GM19395 (cell line): ENCODE results near the gene TAF6L.
"Not testable (repeated sequence)": the region's sequence is repeated elsewhere in the genome, so short reads cannot be mapped to it uniquely, and the experiment has no call there.

ENCODE experiments used
- ATAC-seq: cut with Tn5 transposase; IDR thresholded peaks from one replicate; pipeline ENCODE4 v1.9.1; 2021; ENCODE audit warnings: mild to moderate bottlenecking, moderate library complexity; ENCODE audit not compliant: unreplicated experiment

The TAF6L gene

DNA sequence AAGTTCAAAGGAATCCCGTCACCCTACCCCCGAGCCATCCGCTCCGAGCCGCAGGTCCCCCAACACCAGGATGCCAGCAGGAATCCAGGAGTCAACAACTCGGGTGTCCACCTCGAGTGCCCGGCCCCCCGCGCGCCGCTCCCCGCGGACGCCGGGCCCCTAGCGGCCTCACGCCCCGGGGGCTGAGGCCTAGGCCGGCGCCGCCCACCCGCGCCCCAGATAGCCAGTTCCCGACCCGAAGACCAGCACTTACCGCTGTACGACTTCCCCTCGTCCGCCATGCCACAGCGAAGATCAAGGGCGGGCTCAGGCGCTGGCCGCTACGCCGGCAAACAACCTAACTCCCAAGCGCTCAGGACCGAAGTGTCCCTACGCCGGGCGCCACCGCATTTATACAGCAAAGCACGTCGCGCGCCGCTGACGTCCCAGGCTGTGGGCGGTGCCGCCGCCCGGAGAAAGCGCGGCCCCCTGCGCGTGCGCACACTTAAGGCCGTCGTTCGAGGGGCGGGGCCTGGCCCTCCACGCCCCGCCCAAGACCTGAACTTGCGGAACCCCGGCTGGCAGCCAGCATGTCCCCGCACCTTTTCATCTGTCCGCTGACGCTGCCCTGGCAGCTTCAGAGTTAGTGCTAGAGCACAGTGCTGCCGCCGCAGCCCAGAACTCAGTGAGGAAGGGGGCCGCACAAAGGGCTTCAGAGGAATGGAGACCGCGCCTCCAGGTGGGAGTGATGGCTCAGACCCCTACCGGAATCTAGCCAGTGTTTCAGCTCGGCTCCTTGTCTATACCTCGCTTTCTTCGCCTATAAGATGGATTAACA lies 34.1 kb downstream of the TAF6L start, which contains the start of gene NXF1:
TSS of gene NXF1 (minus strand) at position 365 of the 817 bp plus-strand sequence. CDS start at position 281, 84 bp downstream.
- peak; percentile 81 for ATAC-seq

DNA sequence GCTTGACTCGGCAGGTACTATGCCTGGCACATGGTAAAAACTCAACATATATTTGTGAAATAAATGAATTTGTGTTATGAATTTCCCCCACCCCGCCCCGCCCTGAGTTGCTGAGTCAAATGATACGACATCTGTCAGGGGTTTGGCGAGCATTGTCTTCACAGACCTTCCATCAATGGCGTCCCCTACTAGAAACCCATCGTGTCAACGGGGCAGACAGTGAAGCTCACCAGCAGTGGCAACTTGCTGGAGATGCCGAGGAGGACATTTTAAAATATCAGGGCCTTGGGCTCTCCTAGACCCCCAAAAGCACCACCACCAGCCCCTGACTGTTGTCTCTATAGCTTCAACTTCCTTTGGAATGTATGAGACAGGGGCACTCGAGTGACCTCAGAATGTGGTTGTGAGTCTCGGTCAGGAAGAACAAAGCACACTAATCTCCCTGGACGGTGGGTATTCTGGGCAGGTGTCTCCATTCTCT lies 34.8 kb downstream of the TAF6L start:
- no peak for ATAC-seq

DNA sequence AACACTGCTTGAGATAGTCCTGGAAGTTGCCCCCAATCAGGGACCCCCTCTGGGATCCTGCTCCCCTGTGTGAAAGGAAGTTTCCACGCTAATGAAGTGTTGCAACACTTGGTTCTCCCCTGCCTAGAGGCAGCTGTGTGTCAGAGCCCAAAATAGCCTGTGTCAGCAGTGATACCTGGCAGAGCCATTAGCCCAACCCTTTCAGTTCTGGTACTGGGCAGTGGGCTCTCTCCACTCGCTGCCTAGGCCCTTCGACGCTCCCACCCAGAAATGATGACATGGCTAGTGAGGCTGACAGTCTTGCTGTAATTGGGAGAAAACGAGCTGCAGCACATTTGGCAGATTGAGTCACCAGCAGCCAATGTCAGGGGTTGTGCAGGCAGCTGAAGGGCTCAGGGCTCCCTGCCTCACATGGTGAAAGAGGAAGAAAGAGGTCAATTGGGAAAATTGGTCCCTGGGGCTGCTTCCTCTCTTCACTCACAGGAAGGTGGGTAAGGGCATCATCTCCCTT lies 35.5 kb downstream of the TAF6L start:
- no peak for ATAC-seq

DNA sequence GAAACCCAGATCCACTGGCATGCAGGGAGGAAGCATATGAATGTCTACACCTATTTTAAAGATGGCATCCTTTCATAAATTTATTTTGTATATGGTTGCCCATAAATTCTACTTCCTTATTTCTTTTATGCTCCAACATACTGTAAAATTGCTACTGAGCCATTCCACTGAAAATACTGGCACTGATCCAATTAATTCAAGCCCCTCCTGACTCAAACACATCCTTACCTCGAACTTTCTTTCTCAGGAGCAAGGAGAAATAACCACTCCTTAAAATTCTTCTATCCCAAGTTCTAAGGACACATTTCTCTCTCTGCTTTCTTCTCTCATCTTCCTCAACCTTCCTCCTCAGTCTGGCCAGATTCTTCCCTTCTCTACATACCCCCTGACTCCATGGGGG lies 39.6 kb downstream of the TAF6L start:
- no peak for ATAC-seq

DNA sequence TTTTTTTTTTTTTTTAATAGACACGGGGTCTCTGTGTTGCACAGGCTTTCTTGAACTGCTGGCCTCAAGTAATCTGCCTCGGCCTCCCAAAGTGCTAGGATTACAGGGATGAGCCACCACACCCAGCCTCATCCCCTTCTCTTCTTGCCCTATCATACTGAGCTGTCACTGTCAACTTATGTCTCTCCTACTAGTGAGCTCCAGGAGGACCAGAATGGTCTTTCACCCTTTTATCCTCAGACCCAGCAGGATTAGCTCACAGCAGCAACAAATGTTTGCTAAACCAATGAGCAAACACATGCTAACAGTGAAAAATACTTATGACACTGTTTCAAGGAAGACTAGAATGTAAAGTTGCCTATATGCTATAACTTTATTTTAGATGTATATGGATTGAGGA lies 40.5 kb downstream of the TAF6L start:
- no peak for ATAC-seq

DNA sequence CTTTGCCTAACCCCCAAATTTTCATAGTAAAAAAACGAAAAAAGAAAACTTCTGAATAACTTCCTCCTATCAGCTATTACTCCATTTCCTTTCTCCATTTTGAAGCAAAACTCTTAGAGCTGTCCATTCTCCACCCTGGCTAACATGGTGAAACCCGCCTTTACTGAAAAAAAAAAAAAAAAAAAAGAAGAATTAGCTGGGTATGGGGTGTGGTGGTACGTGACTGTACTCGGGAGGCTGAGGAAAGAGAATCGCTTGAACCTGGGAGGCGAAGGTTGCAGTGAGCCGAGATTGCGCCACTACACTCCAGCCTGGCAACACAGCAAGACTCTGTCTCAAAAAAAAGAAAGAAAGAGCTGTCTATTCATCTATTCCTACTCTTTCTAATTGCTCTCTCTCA lies 45.4 kb downstream of the TAF6L start:
- no peak for ATAC-seq

DNA sequence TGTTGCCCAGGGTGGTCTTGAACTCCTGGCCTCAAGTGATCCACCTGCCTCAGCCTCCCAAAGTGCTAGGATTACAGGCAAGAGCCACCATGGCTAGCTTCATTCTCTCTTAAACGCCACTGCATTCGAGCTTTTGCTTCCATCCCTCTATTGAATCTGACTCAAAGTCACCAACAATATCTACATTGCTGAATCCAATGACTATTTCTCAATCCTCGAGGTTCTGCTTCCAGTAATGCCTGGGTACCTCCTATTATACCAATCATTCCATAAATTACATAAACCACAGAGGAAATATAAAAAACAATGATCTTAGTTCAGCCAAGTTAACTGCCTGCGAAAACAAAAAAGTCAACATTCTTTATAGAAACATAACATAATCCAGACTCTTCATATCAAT lies 45.9 kb downstream of the TAF6L start:
- no peak for ATAC-seq

DNA sequence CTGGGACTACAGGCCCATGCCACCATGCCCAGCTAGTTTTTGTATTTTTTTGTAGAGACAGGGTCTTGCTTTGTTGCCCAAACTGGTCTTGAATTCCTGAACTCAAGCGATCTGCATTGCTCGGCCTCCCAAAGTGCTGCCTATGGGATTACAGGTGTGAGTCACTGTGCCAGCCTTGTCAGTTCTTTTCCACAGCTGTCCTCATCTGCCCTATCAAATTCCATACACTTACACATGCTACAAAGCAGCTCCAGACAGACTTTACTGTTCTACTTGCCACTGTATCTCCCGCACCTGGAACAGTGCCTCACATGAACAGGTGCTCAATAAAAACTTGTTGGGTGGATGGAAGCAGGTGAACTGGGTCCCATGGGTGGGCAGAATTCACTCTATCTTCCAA lies 52.5 kb downstream of the TAF6L start:
- no peak for ATAC-seq

DNA sequence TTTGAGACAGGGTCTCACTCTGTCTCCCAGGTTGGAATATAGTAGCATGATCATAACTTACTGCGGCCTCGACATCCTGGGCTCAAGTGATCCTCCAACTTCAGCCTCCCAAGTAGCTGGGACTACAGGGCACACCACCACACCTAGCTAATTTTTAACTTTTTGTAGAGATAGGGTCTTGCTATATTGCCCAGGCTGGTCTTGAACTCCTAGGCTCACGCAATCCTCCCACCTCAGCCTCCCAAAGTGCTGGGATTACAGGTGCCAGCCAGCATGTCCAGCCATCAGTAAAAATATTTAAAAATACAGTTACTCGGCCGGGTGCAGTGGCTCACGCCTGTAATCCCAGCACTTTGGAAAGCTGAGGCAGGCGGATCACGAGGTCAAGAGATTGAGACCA lies 56.9 kb downstream of the TAF6L start:
- not testable (repeated sequence) for ATAC-seq

DNA sequence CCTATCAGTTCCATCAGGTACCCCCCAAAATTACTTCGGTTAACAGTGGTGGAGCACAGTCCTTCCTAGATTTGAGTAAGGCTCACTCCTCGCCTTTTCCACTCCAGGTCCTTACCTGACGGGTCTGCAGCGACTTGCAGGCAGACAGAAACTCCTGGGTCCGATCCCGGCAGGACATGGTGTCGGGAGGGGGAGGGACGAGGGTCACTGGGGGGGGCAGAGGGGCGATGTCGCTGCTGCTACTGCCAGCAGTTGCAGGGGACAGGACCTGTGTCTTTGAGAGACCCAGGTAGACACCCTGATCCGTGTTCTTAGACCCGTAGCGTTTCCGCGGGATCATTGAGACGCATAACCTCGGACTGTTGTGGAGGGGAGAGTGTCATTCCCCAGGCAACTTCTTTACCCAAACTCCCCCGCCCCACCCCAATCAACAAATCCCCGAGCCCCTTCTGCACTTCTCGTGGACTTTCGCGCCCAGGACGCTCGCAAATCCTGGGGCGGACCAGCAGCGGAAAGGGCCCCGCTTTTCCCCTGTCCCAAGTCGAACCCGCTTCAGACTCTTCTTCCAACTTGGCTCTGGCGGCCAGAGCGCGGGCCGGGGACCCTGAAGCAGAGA lies 59.8 kb downstream of the TAF6L start:
- ATAC-seq: no peak

DNA sequence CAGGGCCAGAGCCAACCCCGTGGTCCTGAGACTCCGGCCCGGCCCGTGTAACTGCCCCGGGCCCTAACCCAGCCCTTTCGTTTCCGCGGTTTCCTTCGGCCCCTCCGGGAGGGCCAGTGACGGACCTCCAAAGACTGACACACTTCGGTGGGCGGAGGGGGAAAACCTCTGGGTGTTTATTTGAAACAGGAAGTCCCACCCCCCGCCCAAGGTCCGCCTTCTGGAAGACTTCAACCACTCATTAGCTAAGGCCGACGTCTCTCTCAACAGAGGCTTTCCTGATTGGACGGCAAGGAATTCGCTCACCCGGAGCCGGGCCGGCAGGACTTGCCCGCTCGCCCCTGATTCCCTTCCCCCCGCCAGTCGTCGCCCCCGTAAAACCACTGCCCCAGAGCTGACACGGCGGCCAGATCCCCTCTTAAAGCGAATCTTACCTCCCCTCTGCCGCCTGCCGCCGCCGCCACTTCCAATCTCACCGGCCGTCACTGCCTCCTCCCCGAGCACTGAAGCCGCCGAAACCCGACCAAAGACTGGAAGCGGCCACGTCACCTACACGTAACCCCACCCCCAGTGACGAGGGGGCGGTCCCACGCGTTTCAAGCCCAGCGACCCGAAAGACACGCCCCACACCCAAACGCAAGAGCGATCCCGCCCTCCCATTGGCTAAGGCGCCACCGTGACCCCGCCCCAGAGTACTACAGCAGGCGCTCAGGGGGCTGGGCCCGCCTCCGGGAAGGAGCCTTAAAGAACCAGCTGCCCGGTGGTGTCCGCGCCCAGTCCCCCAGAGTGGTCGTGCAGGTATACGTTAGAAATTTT lies 60.5 kb downstream of the TAF6L start, which contains the start of gene STX5:
TSS of gene STX5 (minus strand) at position 532 of the 816 bp plus-strand sequence. CDS start 808 bp downstream, outside the sequence.
- peak; percentile 77 for ATAC-seq

DNA sequence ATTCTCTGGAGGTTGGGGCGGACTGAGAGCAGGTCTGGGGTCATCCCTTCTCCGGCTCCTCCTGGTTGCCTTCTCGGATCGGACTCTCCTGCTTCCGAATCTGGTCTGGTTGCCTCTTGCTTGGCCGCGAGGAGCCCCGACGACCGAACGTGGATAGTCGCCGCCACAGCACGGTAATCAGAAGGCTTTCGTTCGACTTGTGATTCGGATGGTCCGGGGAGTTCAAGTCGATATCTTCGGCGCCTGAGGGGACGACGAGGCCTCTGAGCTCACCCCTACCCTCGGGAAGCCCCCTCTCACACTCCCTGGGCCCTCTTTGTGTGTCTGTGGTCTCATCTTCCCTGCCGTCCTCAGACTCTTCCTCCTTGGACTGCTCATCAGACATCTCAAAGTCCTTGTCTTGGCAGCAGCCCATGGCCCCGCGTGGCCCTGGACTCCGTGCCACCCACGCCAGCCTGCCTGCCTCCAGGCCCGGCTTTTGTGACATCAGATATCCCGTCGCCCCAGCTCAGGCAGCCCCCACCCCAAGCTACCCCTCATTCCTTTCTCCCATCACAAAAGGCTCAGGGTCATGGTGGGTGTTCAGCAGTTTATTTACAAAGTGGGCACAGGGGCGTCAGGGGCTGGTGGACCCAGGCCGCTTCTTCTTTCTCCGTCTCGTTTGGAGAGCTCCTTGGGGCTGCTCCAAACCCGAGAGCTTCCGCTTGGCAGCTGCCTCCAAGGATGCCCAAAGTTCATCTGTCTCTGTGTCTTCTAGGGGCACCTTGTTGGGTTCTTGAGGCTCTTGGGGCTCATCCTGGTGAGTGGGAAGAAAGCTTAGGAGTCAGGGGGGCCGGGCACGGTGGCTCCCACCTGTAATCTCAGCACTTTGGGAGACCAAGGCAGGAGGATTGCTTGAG lies 61.4 kb downstream of the TAF6L start, which contains the start of gene TEX54:
TSS of gene TEX54 (minus strand) at position 506 of the 899 bp plus-strand sequence.
- ATAC-seq: peak; percentile 21

DNA sequence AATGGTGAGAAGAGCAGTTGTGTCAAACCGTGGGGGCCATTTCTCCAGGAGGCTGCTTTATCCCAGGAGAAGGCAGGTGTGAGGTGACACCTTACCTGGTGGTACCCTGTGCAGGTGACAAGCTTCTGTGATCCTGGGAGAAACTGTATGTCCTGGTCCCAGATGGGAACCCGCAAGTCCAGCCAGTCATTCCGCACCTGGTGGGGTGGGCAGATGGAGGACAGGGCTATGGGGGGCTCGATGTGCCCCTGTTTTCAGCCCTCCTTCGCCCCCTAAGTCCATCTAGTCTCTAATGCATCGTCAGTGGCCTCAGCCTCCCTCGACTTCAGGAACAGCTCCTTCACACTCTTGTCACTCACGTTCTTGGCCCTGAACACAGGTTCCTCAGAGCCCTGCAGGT lies 64.1 kb downstream of the TAF6L start:
- ATAC-seq: no peak
